K562 (cell line): ENCODE results near the gene RHBDF2.

Experiments used
- KLF16 ChIP-seq: IDR thresholded peaks from 2 replicates; pipeline ENCODE4 v1.6.1; 2016; ENCODE audit warnings: antibody characterized with exemption
- NFATC3 ChIP-seq: fragments of 450-650 bp; IDR thresholded peaks from 2 replicates; pipeline ENCODE4 v1.6.1; 2017; ENCODE audit warnings: mild to moderate bottlenecking
- TEAD2 ChIP-seq: fragments of 450-650 bp; IDR thresholded peaks from 2 replicates; pipeline ENCODE4 v1.6.1; 2016; ENCODE audit warnings: missing genetic modification characterization, control low read depth, missing compliant biosample characterization
- TGIF2 ChIP-seq: sonication (generic); formaldehyde crosslinking; IDR thresholded peaks from 2 replicates; pipeline ENCODE4 v1.8.1; 2022; ENCODE audit warnings: mild to moderate bottlenecking, missing genetic modification reagents, moderate library complexity
- TF ChIP-seq, protein P1 (sequence below): fragments of 250-450 bp; sonication (Bioruptor Pico); IDR thresholded peaks from 2 replicates; pipeline ENCODE4 v1.4.0; 2020; ENCODE audit warnings: mild to moderate bottlenecking, moderate library complexity

DNA sequence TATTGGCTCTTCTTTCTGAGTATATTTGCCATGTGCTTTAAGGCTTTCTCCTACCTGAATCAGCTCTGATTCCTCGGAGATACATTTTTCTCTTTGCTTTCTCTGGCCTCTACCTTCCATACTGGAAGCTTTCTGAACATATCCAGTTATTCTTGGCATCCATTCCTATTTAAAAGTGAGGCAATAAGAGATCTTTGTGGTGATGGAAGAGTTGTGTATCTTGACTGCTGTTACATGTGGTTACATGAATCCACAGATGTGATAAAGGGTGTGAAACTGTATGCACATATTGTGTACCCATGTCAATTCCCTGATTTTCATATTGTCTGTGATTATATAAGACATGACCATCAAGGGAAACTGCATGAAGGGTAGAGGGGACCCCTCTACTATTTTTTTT lies 72.7 kb downstream of the RHBDF2 start:
- TF ChIP-seq TEAD2 (tag) (no peak), KLF16 (no peak), NFATC3 (no peak), TGIF2 (CRISPR knock-in tag) (no peak)
- TF ChIP-seq, protein P1, sequence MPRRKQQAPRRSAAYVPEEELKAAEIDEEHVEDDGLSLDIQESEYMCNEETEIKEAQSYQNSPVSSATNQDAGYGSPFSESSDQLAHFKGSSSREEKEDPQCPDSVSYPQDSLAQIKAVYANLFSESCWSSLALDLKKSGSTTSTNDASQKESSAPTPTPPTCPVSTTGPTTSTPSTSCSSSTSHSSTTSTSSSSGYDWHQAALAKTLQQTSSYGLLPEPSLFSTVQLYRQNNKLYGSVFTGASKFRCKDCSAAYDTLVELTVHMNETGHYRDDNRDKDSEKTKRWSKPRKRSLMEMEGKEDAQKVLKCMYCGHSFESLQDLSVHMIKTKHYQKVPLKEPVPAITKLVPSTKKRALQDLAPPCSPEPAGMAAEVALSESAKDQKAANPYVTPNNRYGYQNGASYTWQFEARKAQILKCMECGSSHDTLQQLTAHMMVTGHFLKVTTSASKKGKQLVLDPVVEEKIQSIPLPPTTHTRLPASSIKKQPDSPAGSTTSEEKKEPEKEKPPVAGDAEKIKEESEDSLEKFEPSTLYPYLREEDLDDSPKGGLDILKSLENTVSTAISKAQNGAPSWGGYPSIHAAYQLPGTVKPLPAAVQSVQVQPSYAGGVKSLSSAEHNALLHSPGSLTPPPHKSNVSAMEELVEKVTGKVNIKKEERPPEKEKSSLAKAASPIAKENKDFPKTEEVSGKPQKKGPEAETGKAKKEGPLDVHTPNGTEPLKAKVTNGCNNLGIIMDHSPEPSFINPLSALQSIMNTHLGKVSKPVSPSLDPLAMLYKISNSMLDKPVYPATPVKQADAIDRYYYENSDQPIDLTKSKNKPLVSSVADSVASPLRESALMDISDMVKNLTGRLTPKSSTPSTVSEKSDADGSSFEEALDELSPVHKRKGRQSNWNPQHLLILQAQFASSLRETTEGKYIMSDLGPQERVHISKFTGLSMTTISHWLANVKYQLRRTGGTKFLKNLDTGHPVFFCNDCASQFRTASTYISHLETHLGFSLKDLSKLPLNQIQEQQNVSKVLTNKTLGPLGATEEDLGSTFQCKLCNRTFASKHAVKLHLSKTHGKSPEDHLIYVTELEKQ (CRISPR knock-in tag) = no peak
